OCI-LY3 (cell line): ENCODE measurements around the gene FRAS1.

Experiments used
- H2AFZ ChIP-seq: fragments of 200-600, 300-600 bp; shearing (Covaris generic); 2 replicates; pipeline ENCODE4 v1.6.0; 2014; ENCODE audit warnings: antibody characterized with exemption, low read depth, low read length
- H3K27ac ChIP-seq: fragments of 200-600, 300-600 bp; sonication (generic); 2 replicates; pipeline ENCODE4 v1.5.1; 2014; ENCODE audit warnings: mild to moderate bottlenecking, low read length, moderate library complexity, mixed read lengths
- H3K27me3 ChIP-seq: fragments of 200-600, 300-600 bp; sonication (generic); 2 replicates; pipeline ENCODE4 v1.6.1; 2014; ENCODE audit warnings: low read depth, low read length, mixed read lengths
- H3K36me3 ChIP-seq: fragments of 200-600, 300-600 bp; sonication (generic); replicated peaks from 2 replicates; pipeline ENCODE3; 2014; ENCODE audit warnings: low read depth, low read length, mixed read lengths
- H3K4me1 ChIP-seq: fragments of 300-600, 200-600 bp; sonication (generic); 2 replicates; pipeline ENCODE4 v1.6.1; 2014; ENCODE audit warnings: low read length, mixed read lengths
- H3K4me2 ChIP-seq: fragments of 200-600, 300-600 bp; sonication (generic); 2 replicates; pipeline ENCODE4 v1.6.1; 2014; ENCODE audit warnings: low read length, mixed read lengths
- H3K4me3 ChIP-seq: fragments of 300-600, 200-600 bp; sonication (generic); 2 replicates; pipeline ENCODE4 v1.5.1; 2014; ENCODE audit warnings: antibody characterized with exemption, mild to moderate bottlenecking, low read length, moderate library complexity
- H3K79me2 ChIP-seq: fragments of 300-600, 200-600 bp; shearing (Covaris generic); 2 replicates; pipeline ENCODE4 v1.6.1; 2014; ENCODE audit warnings: mild to moderate bottlenecking, low read length, mixed read lengths
- H3K9ac ChIP-seq: fragments of 300-600, 200-600 bp; shearing (Covaris generic); 2 replicates; pipeline ENCODE4 v1.6.0; 2014; ENCODE audit warnings: mild to moderate bottlenecking, low read length, moderate library complexity
- H3K9me3 ChIP-seq: fragments of 200-600, 300-600 bp; shearing (Covaris generic); 2 replicates; pipeline ENCODE4 v1.6.1; 2014; ENCODE audit warnings: low read length, mixed read lengths; ENCODE audit not compliant: insufficient read depth
- H4K20me1 ChIP-seq: fragments of 200-600, 300-600 bp; sonication (generic); 2 replicates; pipeline ENCODE4 v1.6.1; 2016; ENCODE audit warnings: low read length, mixed read lengths; ENCODE audit not compliant: insufficient read depth
- EZH2phosphoT487 ChIP-seq: fragments of 200-600 bp; shearing (Covaris generic); IDR thresholded peaks from 2 replicates; pipeline ENCODE4 v1.6.1; 2018; ENCODE audit warnings: antibody characterized with exemption, mixed run types, low read depth
- TF ChIP-seq, protein P1 (sequence below): fragments of 200-600, 300-600 bp; sonication (generic); IDR thresholded peaks from 2 replicates; pipeline ENCODE4 v1.5.1; 2014; ENCODE audit warnings: antibody characterized with exemption, low read length, low read depth

Gene FRAS1

DNA sequence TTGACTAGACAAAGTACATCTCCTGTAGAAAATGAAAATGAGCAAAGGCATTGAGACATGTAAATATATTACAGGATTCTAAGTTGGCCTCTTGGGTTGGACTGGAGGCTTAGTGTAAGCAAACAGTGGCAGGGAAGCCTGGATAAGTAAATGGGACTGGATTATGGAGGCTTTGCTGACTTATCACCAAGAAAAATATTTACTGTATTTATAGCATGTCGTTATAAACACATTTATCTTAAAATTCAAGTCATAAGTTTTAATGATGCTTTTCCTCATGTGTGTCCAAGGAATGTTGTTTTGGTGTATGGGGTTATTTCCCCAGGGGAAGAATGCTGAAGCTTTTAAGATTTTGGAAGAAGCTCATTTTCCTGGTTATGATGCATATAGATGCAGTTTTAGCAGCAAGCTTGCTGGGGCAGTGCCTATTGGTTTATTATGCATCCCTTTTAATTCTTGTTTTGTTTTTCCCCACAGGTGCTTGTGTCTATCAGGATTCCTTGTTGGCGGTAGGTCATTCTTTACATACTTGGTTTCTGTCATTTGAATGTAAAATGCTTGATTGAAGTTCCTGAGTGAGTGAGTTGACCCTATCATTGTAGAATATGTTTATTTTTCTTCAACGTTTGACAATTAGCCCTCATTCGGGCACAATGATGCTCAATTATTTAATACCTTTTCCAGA lies 8.5 kb downstream of the FRAS1 start:
- TF ChIP-seq, protein P1, sequence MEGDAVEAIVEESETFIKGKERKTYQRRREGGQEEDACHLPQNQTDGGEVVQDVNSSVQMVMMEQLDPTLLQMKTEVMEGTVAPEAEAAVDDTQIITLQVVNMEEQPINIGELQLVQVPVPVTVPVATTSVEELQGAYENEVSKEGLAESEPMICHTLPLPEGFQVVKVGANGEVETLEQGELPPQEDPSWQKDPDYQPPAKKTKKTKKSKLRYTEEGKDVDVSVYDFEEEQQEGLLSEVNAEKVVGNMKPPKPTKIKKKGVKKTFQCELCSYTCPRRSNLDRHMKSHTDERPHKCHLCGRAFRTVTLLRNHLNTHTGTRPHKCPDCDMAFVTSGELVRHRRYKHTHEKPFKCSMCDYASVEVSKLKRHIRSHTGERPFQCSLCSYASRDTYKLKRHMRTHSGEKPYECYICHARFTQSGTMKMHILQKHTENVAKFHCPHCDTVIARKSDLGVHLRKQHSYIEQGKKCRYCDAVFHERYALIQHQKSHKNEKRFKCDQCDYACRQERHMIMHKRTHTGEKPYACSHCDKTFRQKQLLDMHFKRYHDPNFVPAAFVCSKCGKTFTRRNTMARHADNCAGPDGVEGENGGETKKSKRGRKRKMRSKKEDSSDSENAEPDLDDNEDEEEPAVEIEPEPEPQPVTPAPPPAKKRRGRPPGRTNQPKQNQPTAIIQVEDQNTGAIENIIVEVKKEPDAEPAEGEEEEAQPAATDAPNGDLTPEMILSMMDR = no peak
- no peak for TF ChIP-seq EZH2phosphoT487
- Histone ChIP-seq H2AFZ (no peak overlapping the region), H3K36me3 (no peaks in the 10 kb centered on the region), H3K79me2 (no peaks in the 10 kb centered on the region), H4K20me1 (no peaks in the 10 kb centered on the region), H3K27ac (no peak overlapping the region), H3K27me3 (peaks cover 29% of the 10 kb centered on the region), H3K9ac (no peak overlapping the region), H3K4me2 (no peak overlapping the region), H3K9me3 (no peaks in the 10 kb centered on the region), H3K4me1 (no peaks in the 10 kb centered on the region), H3K4me3 (no peak overlapping the region)

DNA sequence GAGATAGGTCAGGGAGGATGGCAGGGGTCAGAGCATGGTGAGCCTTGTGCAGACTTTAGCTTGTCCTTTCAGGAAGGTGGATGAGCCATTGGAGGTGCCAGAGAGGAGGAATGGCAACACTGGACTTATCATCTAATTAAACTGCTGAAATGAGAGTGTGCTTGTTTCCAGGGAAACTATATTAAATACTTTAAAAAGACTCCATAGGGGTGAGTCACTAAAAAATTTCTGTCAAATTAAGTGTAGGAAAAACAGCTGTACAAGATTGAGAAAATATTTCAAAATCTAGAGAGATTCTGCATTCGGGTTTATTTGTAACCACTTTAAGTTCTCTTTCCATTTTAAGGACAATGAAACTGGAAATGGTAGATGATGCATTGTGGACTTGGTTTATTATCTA lies 11.4 kb downstream of the FRAS1 start:
- peaks cover 28% of the 10 kb centered on the region for H3K27me3 ChIP-seq
- H3K4me1 ChIP-seq = no peaks in the 10 kb centered on the region
- H3K4me3 ChIP-seq = no peak overlapping the region
- no peaks in the 10 kb centered on the region for H3K79me2 ChIP-seq
- no peak overlapping the region for H2AFZ ChIP-seq
- H3K9ac ChIP-seq = no peak overlapping the region
- H3K27ac ChIP-seq = no peak overlapping the region
- H4K20me1 ChIP-seq = no peaks in the 10 kb centered on the region
- H3K4me2 ChIP-seq = no peak overlapping the region
- no peaks in the 10 kb centered on the region for H3K9me3 ChIP-seq
- H3K36me3 ChIP-seq = no peaks in the 10 kb centered on the region
- TF ChIP-seq EZH2phosphoT487 = no peak
- TF ChIP-seq, protein P1 = no peak

DNA sequence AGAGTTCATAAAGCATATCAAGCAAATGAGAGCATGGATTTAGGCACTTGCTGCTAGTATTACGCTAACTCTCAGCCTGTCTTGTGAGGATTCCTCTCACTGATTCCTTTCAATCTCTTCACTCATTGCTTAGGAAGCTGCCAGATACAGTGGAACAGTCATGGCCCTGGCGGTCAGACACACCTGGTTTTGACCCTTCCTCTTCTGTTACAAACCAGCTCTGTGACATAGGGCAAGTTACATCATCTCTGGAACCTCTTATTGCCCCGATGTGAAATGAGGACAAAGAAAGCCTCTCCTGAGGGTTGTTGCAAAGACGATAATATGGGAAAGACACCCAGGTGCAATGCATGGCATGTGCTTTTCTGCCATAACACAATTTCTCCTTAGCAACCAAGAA lies 12.2 kb downstream of the FRAS1 start:
- Histone ChIP-seq H3K4me2 (no peak overlapping the region), H3K27ac (no peak overlapping the region), H3K79me2 (no peaks in the 10 kb centered on the region), H3K9ac (no peak overlapping the region), H3K9me3 (no peaks in the 10 kb centered on the region), H3K4me3 (no peak overlapping the region), H3K36me3 (no peaks in the 10 kb centered on the region), H3K4me1 (no peaks in the 10 kb centered on the region), H4K20me1 (no peaks in the 10 kb centered on the region), H3K27me3 (peaks cover 29% of the 10 kb centered on the region), H2AFZ (no peak overlapping the region)
- TF ChIP-seq EZH2phosphoT487 = no peak
- TF ChIP-seq, protein P1 = no peak

DNA sequence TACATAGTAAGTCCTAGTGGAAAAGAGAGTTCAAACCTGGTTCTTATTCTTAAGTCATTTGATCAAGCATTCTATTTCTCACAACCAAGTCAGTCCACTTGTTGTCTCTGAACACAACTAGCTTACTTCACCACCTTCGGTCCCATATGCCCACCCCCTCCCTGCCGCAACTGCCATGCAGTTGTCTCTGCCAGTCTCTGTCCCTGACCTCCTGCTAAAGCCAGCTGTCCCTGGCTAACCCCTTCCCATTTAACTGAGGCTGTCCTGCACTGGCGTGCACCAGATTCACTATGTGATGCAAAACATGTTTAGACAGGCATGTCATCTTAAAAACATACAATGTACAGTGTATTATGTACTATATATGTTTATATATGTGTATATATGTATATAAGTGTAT lies 12.7 kb downstream of the FRAS1 start:
- Histone ChIP-seq H3K27me3 (peaks cover 29% of the 10 kb centered on the region), H3K4me3 (no peak overlapping the region), H3K79me2 (no peaks in the 10 kb centered on the region), H3K27ac (no peak overlapping the region), H4K20me1 (no peaks in the 10 kb centered on the region), H3K9me3 (no peaks in the 10 kb centered on the region), H3K36me3 (no peaks in the 10 kb centered on the region), H3K9ac (no peak overlapping the region), H3K4me1 (no peaks in the 10 kb centered on the region), H3K4me2 (no peak overlapping the region), H2AFZ (no peak overlapping the region)
- no peak for TF ChIP-seq EZH2phosphoT487
- TF ChIP-seq, protein P1 = no peak
